H4 (cell line): Measurements from ENCODE around the gene RELCH. TPM values are rescaled to one million over a fixed set of nuclear protein-coding genes. Genes with fewer than 3 reads are reported as not detected.

ENCODE experiments used
- DNase-seq: peaks from one replicate; pipeline ENCODE4 v3.0.0-alpha.2; 2015; ENCODE audit warnings: low spot score
- total RNA-seq: library from RNA; depleted of rRNA; stranded (reverse); fragments of >200 nt; shearing (Covaris generic); gene quantifications from 2 replicates; pipeline ENCODE4 v1.2.3, GENCODE V29; 2014

RELCH gene
- total RNA-seq, 1 experiment from 2014 or later = 19.4 TPM

DNA sequence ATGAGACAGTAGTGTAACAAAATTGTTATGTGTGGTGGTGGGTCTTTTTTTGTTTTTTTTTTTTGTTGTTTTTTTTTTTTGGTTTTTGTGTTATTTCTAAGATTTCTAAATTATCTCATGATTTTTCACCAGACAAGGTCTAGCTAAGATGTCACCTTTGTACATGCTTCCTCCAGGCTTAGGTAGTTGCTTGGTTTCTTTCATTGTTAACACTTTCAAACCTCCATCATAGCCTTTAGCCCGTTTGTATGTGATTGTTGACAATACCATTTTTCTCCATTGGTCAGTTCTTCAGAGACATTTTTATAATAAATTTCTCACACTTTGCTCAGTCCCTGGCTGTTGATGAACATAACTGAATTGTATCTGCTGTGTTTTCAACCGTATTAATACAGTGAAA lies 2.2 kb downstream of the RELCH start:
- DNase-seq = no peak

DNA sequence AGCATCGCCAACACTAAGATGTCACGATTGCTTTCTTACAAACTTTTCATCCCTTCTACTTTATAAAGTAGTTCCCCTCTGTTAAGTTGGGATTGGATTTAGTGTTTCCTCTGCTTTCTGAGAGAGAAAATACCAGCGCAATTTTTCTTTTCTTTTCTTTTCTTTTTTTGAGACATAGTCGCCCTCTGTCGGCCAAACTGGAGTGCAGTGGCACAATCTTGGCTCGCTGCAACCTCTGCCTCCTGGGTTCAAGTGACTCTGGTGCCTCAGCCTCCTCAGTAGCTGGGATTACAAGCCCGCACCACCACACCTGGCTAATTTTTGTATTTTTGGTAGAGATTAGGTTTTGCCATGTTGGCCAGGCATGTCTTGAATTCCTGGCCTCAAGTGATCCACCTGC lies 9.0 kb downstream of the RELCH start:
- no peak for DNase-seq

- no peak for DNase-seq
Measured at GRCh38 chr18:62196980-62197379, 9.9 kb downstream of the RELCH start.

- no peak for DNase-seq
Measured at GRCh38 chr18:62198259-62198658, 11.2 kb downstream of the RELCH start.

DNA sequence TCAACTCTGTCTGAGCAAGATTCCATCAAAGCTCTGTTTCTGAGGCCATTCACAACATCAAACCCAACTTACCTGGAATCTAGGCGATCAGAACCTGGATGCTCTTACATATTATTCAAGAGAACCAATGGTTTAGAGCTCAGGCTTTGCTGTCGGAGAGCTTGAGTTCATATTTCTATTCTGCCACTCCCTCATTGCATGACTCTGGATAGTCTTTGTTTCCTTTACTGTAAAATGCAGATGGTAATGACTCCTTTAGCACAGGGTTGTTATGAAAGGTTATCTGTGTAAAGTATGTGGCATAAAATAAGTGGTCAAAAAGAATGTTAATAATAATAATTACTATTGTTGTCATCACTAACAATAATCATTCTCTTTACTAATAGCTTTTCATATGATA lies 12.6 kb downstream of the RELCH start:
- DNase-seq = no peak

- DNase-seq = no peak
Measured at GRCh38 chr18:62200121-62200914, 13.3 kb downstream of the RELCH start.

- DNase-seq = no peak
Measured at GRCh38 chr18:62201870-62202269, 14.8 kb downstream of the RELCH start.

DNA sequence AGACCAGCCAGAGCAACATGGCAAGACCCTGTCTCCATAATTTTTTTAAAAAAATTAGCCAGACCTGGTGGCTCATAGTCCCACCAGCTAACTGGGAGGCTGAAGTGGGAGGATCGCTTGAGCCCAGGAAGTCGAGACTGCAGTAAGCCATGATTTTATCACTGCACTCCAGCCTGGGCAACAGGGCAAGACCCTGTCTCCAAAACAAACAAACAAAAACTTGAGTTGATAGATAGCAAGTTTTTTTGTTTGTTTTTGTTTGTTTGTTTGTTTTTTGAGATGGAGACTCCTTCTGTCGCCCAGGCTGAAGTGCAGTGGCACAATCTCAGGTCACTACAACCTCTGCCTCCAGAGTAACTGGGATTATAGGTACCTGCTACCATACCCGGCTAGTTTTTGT lies 18.8 kb downstream of the RELCH start:
- DNase-seq = no peak

GRCh38 chr18:62206593-62206992 lies 19.5 kb downstream of the RELCH start:
- DNase-seq = no peak

GRCh38 chr18:62209046-62209445 lies 22.0 kb downstream of the RELCH start:
- no peak for DNase-seq

DNA sequence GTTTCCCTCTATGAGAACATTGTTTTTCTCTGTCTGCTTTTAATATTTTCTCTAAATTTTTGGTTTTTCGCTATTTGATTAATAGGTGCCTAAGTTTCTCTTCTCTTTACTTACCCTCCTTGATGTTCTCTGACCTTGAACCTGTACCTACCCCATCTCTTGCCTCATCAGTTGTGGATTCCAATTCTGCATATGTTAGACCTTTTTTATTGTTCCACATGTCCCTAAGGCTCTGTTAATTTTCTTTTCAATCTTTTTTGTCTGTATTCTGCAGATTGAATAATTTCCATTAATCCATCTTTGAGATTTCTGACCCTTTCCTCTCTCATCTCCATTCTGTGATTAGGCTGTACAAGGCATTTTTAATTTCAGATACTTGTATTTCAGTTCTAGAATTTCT lies 23.1 kb downstream of the RELCH start:
- no peak for DNase-seq

DNA sequence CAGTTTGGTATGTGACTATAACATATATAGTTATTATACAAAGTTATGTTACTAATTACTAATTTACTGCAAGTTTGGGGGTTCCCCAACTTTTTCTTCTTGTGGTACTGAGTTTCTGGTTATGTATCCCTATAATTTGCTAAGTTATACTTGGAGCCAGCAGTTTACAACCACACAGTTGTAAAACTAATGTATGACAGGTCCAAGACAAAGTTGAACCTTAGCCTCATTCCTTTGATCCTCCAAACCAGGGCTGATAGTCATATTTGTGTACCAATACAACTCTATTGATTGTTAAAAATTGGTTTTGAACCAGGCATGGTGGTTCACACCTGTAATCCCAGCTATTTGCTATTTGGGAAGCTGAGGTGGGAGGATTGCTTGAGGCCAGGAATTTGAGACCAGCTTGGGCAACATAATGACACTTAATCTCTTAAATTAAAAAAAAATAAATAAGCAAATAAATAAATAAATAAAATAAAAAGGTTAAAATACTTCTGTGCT lies 24.3 kb downstream of the RELCH start:
- DNase-seq = no peak

- no peak for DNase-seq
Measured at GRCh38 chr18:62214790-62215189, 27.7 kb downstream of the RELCH start.

- no peak for DNase-seq
Measured at GRCh38 chr18:62224229-62224628, 37.2 kb downstream of the RELCH start.

- DNase-seq = no peak
Measured at GRCh38 chr18:62226047-62226446, 39.0 kb downstream of the RELCH start.

DNA sequence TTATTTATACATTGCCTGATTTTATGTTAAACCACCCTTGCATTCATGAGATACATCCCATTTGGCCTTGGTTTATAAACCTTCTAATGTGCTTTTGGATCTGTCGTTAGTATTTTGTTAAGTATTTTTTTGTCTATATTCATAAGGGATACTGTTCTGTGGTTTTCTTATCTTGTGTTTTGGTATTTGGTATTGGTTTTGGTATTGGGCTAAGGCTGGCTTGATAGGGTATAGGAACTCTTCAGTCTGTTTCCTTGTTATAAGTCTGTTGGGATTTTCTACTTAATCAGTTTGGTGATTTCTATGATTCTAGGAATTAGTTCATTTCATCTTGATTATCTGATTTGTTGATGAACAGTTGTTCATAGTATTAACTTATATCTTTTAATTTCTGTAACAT lies 49.2 kb downstream of the RELCH start:
- no peak for DNase-seq

GRCh38 chr18:62239475-62239874 lies 52.4 kb downstream of the RELCH start:
- no peak for DNase-seq

- no peak for DNase-seq
Measured at GRCh38 chr18:62242955-62243354, 55.9 kb downstream of the RELCH start.

DNA sequence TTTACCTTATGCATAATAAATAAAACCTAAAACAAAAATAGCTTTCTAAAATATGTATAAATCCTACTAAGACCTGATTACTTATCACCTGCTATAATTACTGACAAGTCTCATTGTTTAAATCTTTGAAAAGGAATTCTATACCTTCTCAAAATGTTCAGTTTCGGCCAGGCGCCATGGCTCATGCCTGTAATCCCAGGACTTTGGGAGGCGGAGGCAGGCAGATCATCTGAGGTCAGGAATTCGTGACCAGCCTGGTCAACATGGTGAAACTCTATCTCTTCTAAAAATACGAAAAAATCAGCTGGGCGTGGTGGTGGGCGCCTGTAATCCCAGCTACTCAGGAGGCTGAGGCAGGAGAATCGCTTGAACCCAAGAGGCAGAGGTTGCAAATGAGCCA lies 58.1 kb downstream of the RELCH start:
- no peak for DNase-seq

- no peak for DNase-seq
Measured at GRCh38 chr18:62245699-62246098, 58.6 kb downstream of the RELCH start.

- DNase-seq = no peak
Measured at GRCh38 chr18:62248313-62248712, 61.3 kb downstream of the RELCH start.

DNA sequence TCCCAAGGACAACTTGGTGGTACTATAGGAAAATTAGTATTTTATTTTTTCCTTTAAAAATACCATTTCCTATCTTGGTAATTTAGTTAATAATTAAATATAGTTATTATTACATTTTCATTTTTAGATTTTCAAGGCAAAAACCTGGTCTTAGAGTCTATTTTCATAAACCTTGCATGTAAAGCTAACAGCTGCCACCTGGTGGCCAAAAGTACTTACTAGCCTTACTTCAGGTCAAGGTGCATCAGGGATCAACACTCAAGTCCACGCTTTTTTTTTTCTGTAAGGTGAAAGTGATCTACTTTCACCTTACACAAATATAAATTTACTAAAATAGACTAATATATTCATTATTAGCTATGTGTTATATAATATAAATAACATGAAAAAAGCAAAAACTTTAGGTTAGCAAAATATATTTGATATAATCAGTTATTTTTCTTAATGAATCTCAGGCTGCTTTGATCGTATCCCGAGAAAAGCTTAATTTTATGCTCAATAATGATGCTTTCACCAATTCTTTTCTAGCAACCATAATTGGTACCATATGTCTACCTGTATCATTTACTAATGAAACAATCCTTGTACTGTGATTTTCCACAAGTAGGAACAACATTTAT lies 62.5 kb downstream of the RELCH start:
- peak; percentile 75 for DNase-seq

DNA sequence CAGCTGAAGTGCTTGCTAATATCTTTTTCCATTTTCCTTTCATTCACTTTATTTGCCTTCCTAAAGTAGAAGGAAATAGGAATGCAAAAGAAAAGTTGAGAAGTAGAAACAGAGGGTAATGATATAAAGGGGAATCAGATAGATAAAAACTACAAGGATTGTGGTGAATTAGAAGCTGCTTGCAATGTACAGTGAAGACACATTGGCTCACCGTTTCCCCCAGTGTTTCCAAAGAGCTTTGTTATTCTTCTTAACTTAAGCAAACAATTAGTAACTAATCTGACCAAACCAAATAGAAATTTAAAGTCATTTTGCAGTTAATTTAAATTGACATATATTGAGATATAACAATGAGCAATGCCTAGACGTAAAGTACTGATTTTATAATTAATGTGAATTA lies 63.4 kb downstream of the RELCH start:
- no peak for DNase-seq
